Mesodermal cell (in vitro differentiated cells): ENCODE data around the gene CPSF3.

Source experiments
- H3K27ac ChIP-seq: 2 replicates; pipeline ENCODE4 v1.7.0; 2013; ENCODE audit warnings: mild to moderate bottlenecking, low read depth, low read length, moderate library complexity; ENCODE audit not compliant: severe bottlenecking
- H3K36me3 ChIP-seq: 2 replicates; pipeline ENCODE4 v1.7.1; 2013; ENCODE audit warnings: mild to moderate bottlenecking, low read length, moderate library complexity; ENCODE audit not compliant: control insufficient read depth, insufficient read depth
- H3K4me1 ChIP-seq: one replicate; pipeline ENCODE4 v1.7.1; 2013; ENCODE audit warnings: mild to moderate bottlenecking, low read length; ENCODE audit not compliant: insufficient read depth, control insufficient read depth, poor library complexity, severe bottlenecking
- H3K4me3 ChIP-seq: 2 replicates; pipeline ENCODE4 v1.7.0; 2013; ENCODE audit warnings: low read length, control low read depth, mild to moderate bottlenecking; ENCODE audit not compliant: insufficient read depth, poor library complexity, severe bottlenecking; ENCODE audit errors: extremely low read depth
- H3K9me3 ChIP-seq: 2 replicates; pipeline ENCODE4 v1.7.1; 2013; ENCODE audit warnings: mild to moderate bottlenecking, low read length, moderate library complexity; ENCODE audit not compliant: control insufficient read depth
- WGBS, 2 experiments: methylation state at CpG; one replicate each; pipeline ENCODE4 v1.1.5; 2013; ENCODE audit warnings: missing lambda C conversion rate in 2 of 2; ENCODE audit not compliant: insufficient coverage in 2 of 2; 5-methylcytosine and 5-hydroxymethylcytosine counted together

The CPSF3 gene

DNA sequence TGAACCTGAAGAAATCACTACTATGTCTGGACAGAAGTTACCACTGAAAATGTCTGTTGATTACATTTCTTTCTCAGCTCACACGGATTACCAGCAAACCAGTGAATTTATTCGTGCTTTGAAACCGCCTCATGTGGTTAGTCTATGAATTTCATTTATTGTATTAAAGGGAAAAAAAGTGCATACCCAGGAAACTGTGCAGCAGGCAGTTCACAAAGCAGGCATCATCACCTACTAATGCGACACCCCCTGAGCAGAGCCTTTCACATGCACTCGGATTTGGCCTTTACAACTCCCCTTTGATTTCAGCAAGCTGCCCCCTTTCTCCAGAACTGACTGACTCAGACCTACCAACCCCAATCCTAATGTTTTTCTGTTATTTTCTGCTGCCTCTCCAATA is 20.1 kb downstream of the CPSF3 start:
- Histone ChIP-seq H3K4me1 (no peaks in the 10 kb centered on the region), H3K4me3 (no peak overlapping the region), H3K27ac (no peak overlapping the region), H3K9me3 (no peaks in the 10 kb centered on the region), H3K36me3 (peaks cover 85% of the 10 kb centered on the region)
- 97 to 100% methylated on average over 1 to 2 of the region's 5 CpGs for WGBS, 2 experiments

DNA sequence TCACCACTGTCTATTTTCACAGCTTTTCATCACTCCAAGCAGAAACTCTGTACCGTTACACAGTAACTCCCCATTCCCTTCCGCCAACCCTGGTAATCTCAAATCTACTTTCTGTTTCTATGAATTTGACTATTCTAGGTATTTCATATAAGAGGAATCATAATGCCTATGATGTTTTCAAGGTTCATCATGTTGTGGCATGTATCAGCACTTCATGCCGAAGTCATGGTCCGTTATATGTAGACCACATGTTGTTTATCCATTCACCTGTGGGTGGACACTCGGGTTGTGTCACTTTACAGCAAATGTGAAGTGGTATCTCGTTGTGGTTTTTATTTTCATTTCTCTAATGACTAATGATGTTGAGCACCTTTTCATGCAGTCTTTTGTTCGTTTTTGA is 21.6 kb downstream of the CPSF3 start:
- H3K9me3 ChIP-seq, result no peaks in the 10 kb centered on the region
- H3K27ac ChIP-seq, result no peak overlapping the region
- 100% methylated on average over 3 of the region's 7 CpGs for WGBS, 2 experiments
- no peak overlapping the region for H3K4me3 ChIP-seq
- H3K36me3 ChIP-seq, result peaks cover 93% of the 10 kb centered on the region
- no peaks in the 10 kb centered on the region for H3K4me1 ChIP-seq

DNA sequence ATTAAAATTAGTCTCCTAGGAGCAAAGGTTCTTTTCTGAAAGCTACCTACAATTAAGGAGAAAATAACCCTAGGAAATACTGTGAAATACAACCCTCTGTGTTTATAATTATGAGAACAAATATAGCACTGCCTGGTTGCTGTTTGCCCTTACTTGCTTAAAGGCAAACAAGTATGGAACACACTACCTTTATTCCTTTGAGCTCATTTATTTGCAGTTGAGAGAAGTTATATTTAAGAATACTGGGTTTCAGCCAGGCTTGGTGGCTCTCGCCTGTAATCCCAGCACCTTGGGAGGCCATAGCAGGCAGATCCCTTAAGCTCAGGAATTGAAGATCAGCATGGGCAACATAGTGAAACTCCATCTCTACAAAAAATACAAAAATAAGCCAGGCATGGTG is 27.8 kb downstream of the CPSF3 start:
- no peaks in the 10 kb centered on the region for H3K9me3 ChIP-seq
- no peak overlapping the region for H3K27ac ChIP-seq
- H3K36me3 ChIP-seq, result peaks cover 83% of the 10 kb centered on the region
- WGBS, 2 experiments, result 83% methylated on average over 1 of the region's 1 CpG; no CpG with 5 or more reads in 1 of the 2 experiments
- H3K4me1 ChIP-seq, result no peaks in the 10 kb centered on the region
- no peak overlapping the region for H3K4me3 ChIP-seq

DNA sequence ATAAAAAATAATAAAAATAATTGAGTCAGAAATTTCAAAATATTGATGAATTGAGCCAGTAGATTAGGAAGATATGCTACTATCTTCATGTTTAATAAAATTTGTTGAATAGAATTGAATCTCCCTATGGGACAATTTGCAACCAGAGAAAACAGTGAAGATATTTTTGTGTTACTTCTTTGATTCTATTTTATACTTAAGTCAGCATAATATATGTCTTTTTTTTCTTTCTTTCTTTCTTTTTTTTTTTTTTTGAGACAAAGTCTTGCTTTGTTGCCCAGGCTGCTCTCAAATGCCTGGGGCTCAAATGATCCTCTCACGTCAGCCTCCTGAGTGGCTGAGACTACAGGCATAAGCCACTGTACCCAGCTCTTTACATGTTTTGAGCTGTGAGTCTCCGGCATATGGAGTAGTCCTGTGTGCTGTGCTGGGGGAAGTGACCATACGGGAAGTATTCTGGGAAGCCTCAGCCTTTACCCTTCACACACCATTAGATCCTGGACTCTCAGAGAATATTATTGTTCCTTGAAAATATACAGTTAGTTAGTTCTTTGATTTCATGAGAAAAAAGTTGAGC is 37.1 kb downstream of the CPSF3 start:
- no peak overlapping the region for H3K27ac ChIP-seq
- H3K4me3 ChIP-seq, result no peak overlapping the region
- peaks cover 66% of the 10 kb centered on the region for H3K36me3 ChIP-seq
- H3K9me3 ChIP-seq, result no peaks in the 10 kb centered on the region
- peaks cover 4% of the 10 kb centered on the region for H3K4me1 ChIP-seq
- 88% methylated on average over 1 of the region's 3 CpGs; no CpG with 5 or more reads in 1 of the 2 experiments for WGBS, 2 experiments

DNA sequence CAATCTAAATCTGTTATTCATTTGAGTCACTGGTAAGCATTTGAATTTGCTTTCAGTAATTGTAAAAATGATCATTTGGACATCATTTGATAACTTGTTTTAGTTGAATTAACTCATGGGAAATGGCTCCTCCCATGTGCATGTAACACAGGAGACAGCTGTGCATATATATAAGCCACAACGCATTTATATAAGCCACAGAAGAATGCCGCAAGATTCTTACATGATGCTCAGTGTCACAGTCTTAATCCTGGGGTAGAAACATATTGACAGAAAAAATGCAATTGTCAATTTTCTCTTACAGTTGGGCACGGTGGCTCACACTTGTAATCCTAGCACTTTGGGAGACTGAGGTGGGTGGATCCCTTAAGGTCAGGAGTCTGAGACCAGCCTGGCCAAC is 37.6 kb downstream of the CPSF3 start:
- Histone ChIP-seq H3K4me3 (no peak overlapping the region), H3K9me3 (no peaks in the 10 kb centered on the region), H3K4me1 (peaks cover 4% of the 10 kb centered on the region), H3K27ac (no peak overlapping the region), H3K36me3 (peaks cover 69% of the 10 kb centered on the region)
- WGBS, 2 experiments, result 97 to 100% methylated on average over 2 to 3 of the region's 3 CpGs

DNA sequence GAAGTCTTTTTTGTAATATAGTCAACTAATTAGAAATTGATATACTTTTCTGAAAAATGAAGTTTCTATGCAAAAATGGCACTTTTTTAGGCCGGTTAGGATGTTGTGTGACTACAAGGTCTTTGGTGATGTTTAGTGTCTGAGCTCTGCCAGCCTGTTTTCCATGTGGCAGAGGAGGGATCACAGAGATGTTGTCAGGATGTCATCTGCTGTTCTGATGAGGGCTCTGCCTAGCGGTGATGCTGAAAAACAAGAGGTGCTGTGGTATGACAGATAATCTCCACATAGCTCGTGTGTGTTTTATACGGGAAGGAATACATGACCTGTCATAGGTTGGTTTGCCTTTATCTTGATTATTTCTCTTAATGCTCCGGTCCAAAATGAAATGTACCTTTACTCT is 38.9 kb downstream of the CPSF3 start:
- Histone ChIP-seq H3K4me1 (peaks cover 4% of the 10 kb centered on the region), H3K9me3 (no peaks in the 10 kb centered on the region), H3K4me3 (no peak overlapping the region), H3K36me3 (peaks cover 68% of the 10 kb centered on the region), H3K27ac (no peak overlapping the region)
- 92 to 100% methylated on average over 4 of the region's 5 CpGs for WGBS, 2 experiments

DNA sequence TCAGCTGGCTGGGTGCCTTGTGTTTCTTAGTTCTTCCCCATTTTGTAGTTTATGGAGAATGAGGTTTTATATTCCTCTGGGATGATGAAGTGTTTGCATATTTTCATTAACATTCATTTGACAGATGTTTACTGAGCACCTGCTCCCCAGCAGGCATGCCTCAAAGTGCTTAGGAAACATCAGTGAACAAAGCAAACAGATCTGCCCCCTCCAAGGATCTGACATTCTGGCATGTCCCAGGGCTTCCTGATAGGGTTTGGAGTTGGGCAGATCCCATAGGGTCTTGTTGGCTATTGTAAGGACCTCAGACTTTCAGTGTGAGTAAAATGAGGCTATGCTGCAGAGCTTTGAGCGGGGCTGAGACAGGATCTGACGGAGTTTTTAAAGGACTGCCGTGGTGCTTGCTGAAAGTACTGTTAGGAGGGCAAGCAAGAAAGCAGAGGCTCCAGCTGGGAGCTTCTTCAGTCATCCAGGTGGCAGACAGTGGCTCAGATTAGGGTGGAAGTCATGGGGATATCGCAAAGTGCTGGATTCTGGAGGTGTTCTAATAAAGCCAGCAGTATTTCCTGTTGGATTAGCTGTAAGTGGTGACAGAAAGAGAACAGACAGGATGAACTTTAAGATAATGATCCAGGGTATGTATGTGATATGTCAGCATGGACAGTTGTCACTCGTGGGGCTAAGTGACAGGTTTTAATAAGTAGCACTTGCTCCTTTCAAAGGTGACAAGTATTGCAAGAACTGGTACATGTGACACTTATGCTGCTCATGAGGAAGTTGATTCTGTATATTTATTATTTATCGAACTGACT is 39.6 kb downstream of the CPSF3 start:
- Histone ChIP-seq H3K9me3 (no peaks in the 10 kb centered on the region), H3K27ac (no peak overlapping the region), H3K4me3 (no peak overlapping the region), H3K4me1 (peaks cover 4% of the 10 kb centered on the region), H3K36me3 (peaks cover 67% of the 10 kb centered on the region)
- 96 to 97% methylated on average over 5 of the region's 6 CpGs for WGBS, 2 experiments

DNA sequence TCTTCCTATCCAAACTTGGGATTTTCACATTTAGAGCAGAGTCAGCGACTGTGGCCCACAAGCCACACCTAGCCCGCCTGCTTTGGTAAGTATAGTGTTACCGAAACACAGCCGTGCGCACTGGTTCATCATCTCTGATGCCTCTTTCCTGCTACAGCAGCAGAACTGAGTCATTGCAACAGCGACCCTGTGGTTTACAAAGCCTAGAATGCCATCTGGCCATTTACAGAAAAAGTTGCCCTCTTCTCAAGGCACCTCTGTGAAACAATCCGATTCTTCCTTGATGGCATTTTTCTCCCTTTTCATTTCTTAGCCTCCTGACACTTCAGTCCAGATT is 40.2 kb downstream of the CPSF3 start:
- peaks cover 4% of the 10 kb centered on the region for H3K4me1 ChIP-seq
- no peaks in the 10 kb centered on the region for H3K9me3 ChIP-seq
- H3K27ac ChIP-seq, result no peak overlapping the region
- no peak overlapping the region for H3K4me3 ChIP-seq
- 77 to 79% methylated on average over 6 of the region's 7 CpGs for WGBS, 2 experiments
- peaks cover 67% of the 10 kb centered on the region for H3K36me3 ChIP-seq

DNA sequence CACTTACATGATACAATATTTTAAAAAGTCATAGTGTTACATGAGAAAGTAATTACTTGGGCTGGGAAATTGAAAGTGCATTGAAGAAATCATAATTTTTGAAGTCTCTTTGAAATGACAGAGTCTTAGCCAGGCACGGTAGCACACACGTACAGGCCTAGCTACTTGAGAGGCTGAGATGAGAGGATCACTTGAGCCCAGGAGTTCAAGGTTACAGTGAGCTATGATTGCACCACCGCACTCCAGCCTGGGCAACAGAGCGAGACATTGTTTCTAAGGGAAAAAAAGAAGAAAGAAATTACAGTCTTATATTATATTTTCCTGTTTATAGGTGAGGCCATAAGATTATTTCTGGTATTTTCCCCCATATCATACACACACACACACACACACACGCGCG is 41.7 kb downstream of the CPSF3 start:
- Histone ChIP-seq H3K9me3 (no peaks in the 10 kb centered on the region), H3K4me1 (peaks cover 4% of the 10 kb centered on the region), H3K27ac (no peak overlapping the region), H3K36me3 (peaks cover 70% of the 10 kb centered on the region), H3K4me3 (no peak overlapping the region)
- 97 to 100% methylated on average over 2 of the region's 7 CpGs for WGBS, 2 experiments

DNA sequence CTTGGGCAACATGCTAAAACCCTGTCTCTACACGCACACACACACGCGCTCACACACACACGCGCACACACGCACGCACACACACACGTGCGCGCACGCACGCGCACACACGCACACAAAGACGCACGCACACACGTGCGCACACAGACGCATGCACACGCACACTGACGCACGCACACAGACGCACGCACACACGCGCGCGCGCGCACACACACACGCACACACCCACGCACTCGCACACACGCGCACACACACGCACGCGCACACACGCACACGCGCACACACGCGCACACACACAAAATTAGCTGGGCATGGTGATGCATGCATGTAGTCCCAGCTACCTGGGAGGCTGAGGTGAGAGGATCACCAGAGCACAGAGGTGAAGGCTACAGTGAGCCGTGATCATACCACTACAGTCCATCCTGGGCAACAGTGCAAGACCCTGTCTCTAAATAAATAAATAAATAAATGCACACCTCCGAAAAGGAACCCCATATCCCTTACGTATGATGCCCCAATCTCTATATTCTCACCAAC is 42.8 kb downstream of the CPSF3 start:
- peaks cover 4% of the 10 kb centered on the region for H3K4me1 ChIP-seq
- WGBS, 2 experiments, result 81 to 100% methylated on average over 1 to 22 of the region's 46 CpGs

DNA sequence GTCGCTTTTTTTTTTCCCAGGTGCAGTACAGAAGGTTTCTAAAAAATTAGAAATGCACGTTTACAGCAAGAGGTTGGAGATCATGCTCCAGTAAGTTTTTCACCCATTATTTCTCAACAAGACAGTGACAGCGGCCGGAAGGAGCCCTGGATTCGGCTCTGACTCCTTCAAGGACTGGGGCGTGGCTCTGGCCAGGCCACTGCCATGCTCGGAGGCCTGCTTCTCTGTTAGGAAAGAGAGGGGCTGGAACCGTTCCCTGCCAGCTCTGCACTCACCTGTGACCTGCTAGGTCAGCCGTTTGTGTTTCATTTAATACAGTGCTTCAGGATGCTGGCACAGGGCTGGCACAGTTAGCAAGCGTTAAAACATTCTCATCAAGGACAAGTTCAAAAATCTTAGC is 44.2 kb downstream of the CPSF3 start:
- Histone ChIP-seq H3K27ac (no peak overlapping the region), H3K4me3 (no peak overlapping the region), H3K36me3 (peaks cover 71% of the 10 kb centered on the region), H3K9me3 (no peaks in the 10 kb centered on the region), H3K4me1 (peaks cover 4% of the 10 kb centered on the region)
- 93 to 97% methylated on average over 6 to 7 of the region's 10 CpGs for WGBS, 2 experiments

More for the DNA sequence above, 42.8 kb downstream of the CPSF3 start:
- Histone ChIP-seq H3K27ac (no peak overlapping the region), H3K4me3 (no peak overlapping the region), H3K9me3 (no peaks in the 10 kb centered on the region), H3K36me3 (peaks cover 69% of the 10 kb centered on the region)
